ENCODE measurements around the gene ZNF777. TPM values are rescaled to one million over a fixed set of nuclear protein-coding genes. Genes with fewer than 3 reads are reported as not detected.
A peak's percentile ranks its signal among the peaks of the same experiment; 100 is the strongest.

The ZNF777 gene
- total and polyA plus RNA-seq, 9 of the 15 experiments (the other 6 are each of a cell fraction or from before 2014, with no cell fraction given): 0.11 to 32.6 (median 9.0) TPM

GRCh38 chr7:149455175-149455950 is 5.5 kb downstream of the ZNF777 start:
- in situ Hi-C loops (cut with MboI) (no loop called here), intact Hi-C loops (cut with micrococcal nuclease) (no loop called here)
- ATAC-seq (no peak), DNase-seq (ENCODE audit: extremely low read depth in 1 of 4, low spot score in 3 of 4) (no peak), FAIRE-seq (no peak)
- H3K9me1 ChIP-seq (ENCODE audit: control insufficient read depth, insufficient read depth, low read length): no peaks in the 10 kb centered on the region
- H3K79me2 ChIP-seq (ENCODE audit: control insufficient read depth, insufficient read depth, low read length): peaks cover 28% of the 10 kb centered on the region
- H3K4me1 ChIP-seq (replicated peaks in 1 of 2; ENCODE audit: control insufficient read depth in 2 of 2, insufficient read depth in 2 of 2, low read length in 2 of 2): peaks cover 10 to 16% of the 10 kb centered on the region in 2 experiments
- H3K4me2 ChIP-seq (ENCODE audit: insufficient read depth, low read length): no peak overlapping the region
- BruUV-seq (replicated peaks): no TSS peak
- no peak overlapping the region for H3K9ac ChIP-seq (ENCODE audit: insufficient read depth in 1 of 2, low read depth in 2 of 2, low read length in 2 of 2)
- no peak overlapping the region for H3K27ac ChIP-seq (ENCODE audit: extremely low read depth, low read depth, low read length)
- POLR2A ChIA-PET: interaction anchor here (0.7 to 0.8 kb wide), 2 partner anchors 24 to 77 kb away, joined by 3 read pairs; no protein-coding TSS in a partner anchor
- CTCF ChIA-PET (ENCODE audit: low intra/inter-chr PET ratio): no interaction called here
- WGBS (ENCODE audit: insufficient coverage, low coverage, missing lambda C conversion rate): 91% methylated on average over 24 of the region's 24 CpGs
- H3K36me3 ChIP-seq (ENCODE audit: control insufficient read depth, insufficient read depth, low read length): peaks cover 63% of the 10 kb centered on the region
- H4K20me1 ChIP-seq (replicated peaks; ENCODE audit: control insufficient read depth, insufficient read depth, low read length): no peaks in the 10 kb centered on the region
- no peaks in the 10 kb centered on the region for H3K27me3 ChIP-seq (ENCODE audit: control insufficient read depth in 2 of 2, insufficient read depth in 2 of 2, low read length in 2 of 2)
- H3K4me3 ChIP-seq: no peak overlapping the region
- no peaks in the 10 kb centered on the region for H3K9me3 ChIP-seq (replicated peaks; ENCODE audit: control insufficient read depth, insufficient read depth, low read depth, low read length)
- TF ChIP-seq POLR2G (IDR thresholded peaks at IDR 0.05; ENCODE audit: low read depth, low read length) (0 out of 2 replicates have a peak, but pooled peaks have one; percentile 34), ZNF311 (CRISPR knock-in tag; IDR thresholded peaks at IDR 0.05) (no peak)
- H2AFZ ChIP-seq (ENCODE audit: low read depth, low read length): no peak overlapping the region

- Histone ChIP-seq H3K4me2 (ENCODE audit: insufficient read depth, low read length) (no peak overlapping the region), H3K4me3 (no peak overlapping the region), H3K9me3 (replicated peaks; ENCODE audit: control insufficient read depth, insufficient read depth, low read depth, low read length) (no peaks in the 10 kb centered on the region), H3K9ac (ENCODE audit: insufficient read depth in 1 of 2, low read depth in 2 of 2, low read length in 2 of 2) (no peak overlapping the region), H3K27ac (ENCODE audit: extremely low read depth, low read depth, low read length) (no peak overlapping the region), H2AFZ (ENCODE audit: low read depth, low read length) (no peak overlapping the region), H4K20me1 (replicated peaks; ENCODE audit: control insufficient read depth, insufficient read depth, low read length) (no peaks in the 10 kb centered on the region), H3K36me3 (ENCODE audit: control insufficient read depth, insufficient read depth, low read length) (peaks cover 69% of the 10 kb centered on the region), H3K9me1 (ENCODE audit: control insufficient read depth, insufficient read depth, low read length) (no peaks in the 10 kb centered on the region), H3K79me2 (ENCODE audit: control insufficient read depth, insufficient read depth, low read length) (peaks cover 26% of the 10 kb centered on the region), H3K27me3 (ENCODE audit: control insufficient read depth in 2 of 2, insufficient read depth in 2 of 2, low read length in 2 of 2) (no peaks in the 10 kb centered on the region), H3K4me1 (replicated peaks in 1 of 2; ENCODE audit: control insufficient read depth in 2 of 2, insufficient read depth in 2 of 2, low read length in 2 of 2) (peaks cover 7 to 16% of the 10 kb centered on the region in 2 experiments)
- 92% methylated on average over 5 of the region's 5 CpGs for WGBS (ENCODE audit: insufficient coverage, low coverage, missing lambda C conversion rate)
- intact Hi-C loops (cut with micrococcal nuclease) (no loop called here), in situ Hi-C loops (cut with MboI) (no loop called here)
- CTCF ChIA-PET (ENCODE audit: low intra/inter-chr PET ratio): no interaction called here
- FAIRE-seq: no peak
- POLR2A ChIA-PET: interaction anchor here (0.8 to 1.3 kb wide), 2 partner anchors 10 to 24 kb away, joined by 3 to 4 read pairs; no protein-coding TSS in a partner anchor
- no peak for ATAC-seq
- no TSS peak for BruUV-seq (replicated peaks)
- DNase-seq (ENCODE audit: extremely low read depth in 1 of 4, low spot score in 3 of 4): no peak
- no peak for TF ChIP-seq MXI1 (IDR thresholded peaks at IDR 0.05; ENCODE audit: low read depth, low read length)
- no peak for TF ChIP-seq ZBTB43 (CRISPR knock-in tag; IDR thresholded peaks at IDR 0.05)
- no peak for TF ChIP-seq PHB2 (IDR thresholded peaks at IDR 0.05; ENCODE audit: low read depth)
- no peak for TF ChIP-seq RBM14 (IDR thresholded peaks at IDR 0.05; ENCODE audit: borderline replicate concordance, insufficient read depth, low read depth, low read length)
- no peak for TF ChIP-seq SNAPC5 (CRISPR knock-in tag; IDR thresholded peaks at IDR 0.05)
- no peak for TF ChIP-seq ZNF639 (CRISPR knock-in tag; conservative IDR thresholded peaks at IDR 0.05 in 1 of 2, IDR thresholded peaks at IDR 0.05 in 1 of 2)
These were observed 6.1 kb downstream of the ZNF777 start for GRCh38 chr7:149454750-149455149.

All from K562 (cell line).